ENCODE data around the gene MROH7.
A peak's percentile ranks its signal among the peaks of the same experiment; 100 is the strongest.

MROH7 gene

GRCh38 chr1:54667797-54668196 is 26.2 kb downstream of the MROH7 start:
- H3K4me3 ChIP-seq (replicated peaks; ENCODE audit: low read depth, low read length): no peak overlapping the region
- no peak for DNase-seq (ENCODE audit: extremely low read depth, low read depth)
- TF ChIP-seq CTCF (IDR thresholded peaks at IDR 0.05; ENCODE audit: low read depth, low read length, missing control alignments): no peak

GRCh38 chr1:54668567-54668966 is 27.0 kb downstream of the MROH7 start:
- no peak overlapping the region for H3K4me3 ChIP-seq (replicated peaks; ENCODE audit: low read depth, low read length)
- no peak for DNase-seq (ENCODE audit: extremely low read depth, low read depth)
- no peak for TF ChIP-seq CTCF (IDR thresholded peaks at IDR 0.05; ENCODE audit: low read depth, low read length, missing control alignments)

- peak; percentile 79 for TF ChIP-seq CTCF (IDR thresholded peaks at IDR 0.05; ENCODE audit: low read depth, low read length, missing control alignments)
- peak; percentile 21 for DNase-seq (ENCODE audit: extremely low read depth, low read depth)
- no peak overlapping the region for H3K4me3 ChIP-seq (replicated peaks; ENCODE audit: low read depth, low read length)
Observed at GRCh38 chr1:54671985-54672608, 30.5 kb downstream of the MROH7 start.

GRCh38 chr1:54678776-54679643 is 37.4 kb downstream of the MROH7 start:
- TF ChIP-seq CTCF (IDR thresholded peaks at IDR 0.05; ENCODE audit: low read depth, low read length, missing control alignments): no peak
- H3K4me3 ChIP-seq (replicated peaks; ENCODE audit: low read depth, low read length): no peak overlapping the region
- DNase-seq (ENCODE audit: extremely low read depth, low read depth): no peak

GRCh38 chr1:54679706-54680105 is 38.1 kb downstream of the MROH7 start:
- H3K4me3 ChIP-seq (replicated peaks; ENCODE audit: low read depth, low read length): no peak overlapping the region
- DNase-seq (ENCODE audit: extremely low read depth, low read depth): no peak
- no peak for TF ChIP-seq CTCF (IDR thresholded peaks at IDR 0.05; ENCODE audit: low read depth, low read length, missing control alignments)

GRCh38 chr1:54680387-54680786 is 38.8 kb downstream of the MROH7 start:
- H3K4me3 ChIP-seq (replicated peaks; ENCODE audit: low read depth, low read length): no peak overlapping the region
- DNase-seq (ENCODE audit: extremely low read depth, low read depth): no peak
- TF ChIP-seq CTCF (IDR thresholded peaks at IDR 0.05; ENCODE audit: low read depth, low read length, missing control alignments): no peak

All from HFF-Myc (cell line).